ENCODE data around the gene SPINK4.
A peak's percentile ranks its signal among the peaks of the same experiment; 100 is the strongest.

Gene SPINK4

DNA sequence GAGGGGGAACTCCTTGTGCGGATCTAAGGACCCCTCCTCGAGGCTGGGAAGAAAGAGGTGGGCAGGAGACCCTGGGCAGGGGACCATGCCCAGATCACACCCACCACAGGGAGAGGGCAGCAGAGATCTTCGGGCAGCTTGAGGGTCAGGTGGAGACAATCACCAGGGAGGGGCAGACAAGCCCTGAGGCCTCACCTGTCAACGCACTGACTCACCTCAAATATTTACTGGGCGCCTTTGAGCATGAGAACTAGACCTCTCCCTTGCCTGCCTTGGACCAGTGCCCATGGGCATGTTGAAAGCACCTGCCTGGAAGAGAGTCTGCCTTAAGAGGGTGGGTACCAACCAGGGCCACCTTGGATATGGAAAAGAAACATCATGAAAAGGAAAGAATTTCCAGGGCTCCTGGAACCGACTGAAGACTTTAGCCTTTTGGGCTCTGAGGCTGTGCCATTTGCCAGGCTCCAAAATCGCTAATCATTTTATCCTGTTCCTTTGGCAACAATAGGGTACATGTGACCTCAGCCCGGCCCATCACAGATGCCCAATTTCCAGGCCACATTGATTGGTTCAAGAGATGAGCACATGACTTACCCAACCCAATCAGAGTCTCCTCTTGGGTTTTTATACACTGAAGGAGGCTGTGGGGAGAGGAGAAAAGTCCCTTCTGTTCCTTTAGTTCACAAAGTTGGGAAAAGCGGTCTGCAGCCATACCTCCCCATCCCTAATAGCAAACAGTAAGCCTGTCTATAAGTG, 10.4 kb upstream of the SPINK4 start:
- DNase-seq (ENCODE audit: low spot score) = no peak

DNA sequence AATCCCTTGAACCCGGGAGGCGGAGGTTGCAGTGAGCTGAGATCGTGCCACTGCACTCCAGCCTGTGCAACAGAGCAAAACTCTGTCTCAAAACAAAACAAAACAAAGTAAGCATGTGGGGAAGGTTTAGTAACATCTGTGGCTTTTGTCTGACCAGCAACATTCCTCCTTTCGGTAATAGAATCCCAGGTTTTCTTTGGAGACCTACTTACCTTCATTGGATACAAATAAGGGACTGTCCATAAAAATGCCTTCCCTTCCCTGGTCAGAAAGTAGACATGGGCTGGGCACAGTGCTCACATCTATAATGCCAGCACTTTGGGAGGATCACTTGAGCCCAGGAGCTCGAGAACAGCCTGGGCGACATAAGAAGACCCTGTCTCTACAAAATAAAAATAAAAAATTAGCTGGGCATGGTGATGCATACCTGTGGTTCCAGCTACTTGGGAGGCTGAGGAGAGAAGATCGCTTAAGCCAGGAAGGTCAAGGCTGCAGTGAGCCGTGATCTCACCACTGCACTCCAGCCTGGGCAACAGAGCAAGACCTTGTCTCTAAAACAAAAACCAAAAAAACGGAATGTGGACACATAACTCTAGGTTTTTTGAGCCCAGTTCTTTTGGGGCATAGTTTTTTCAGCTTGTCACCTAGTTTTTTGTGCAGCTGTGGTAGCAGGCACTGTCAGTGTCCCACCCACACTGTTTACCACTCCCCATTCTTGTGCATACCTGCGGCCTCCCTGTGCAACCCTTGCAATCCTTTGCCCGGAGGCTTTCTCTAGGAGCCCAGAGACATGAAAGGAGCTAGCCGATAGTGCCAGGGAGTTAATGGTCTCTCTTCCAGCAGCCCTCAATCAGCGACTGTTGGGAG, 9.0 kb upstream of the SPINK4 start:
- no peak for DNase-seq (ENCODE audit: low spot score)

DNA sequence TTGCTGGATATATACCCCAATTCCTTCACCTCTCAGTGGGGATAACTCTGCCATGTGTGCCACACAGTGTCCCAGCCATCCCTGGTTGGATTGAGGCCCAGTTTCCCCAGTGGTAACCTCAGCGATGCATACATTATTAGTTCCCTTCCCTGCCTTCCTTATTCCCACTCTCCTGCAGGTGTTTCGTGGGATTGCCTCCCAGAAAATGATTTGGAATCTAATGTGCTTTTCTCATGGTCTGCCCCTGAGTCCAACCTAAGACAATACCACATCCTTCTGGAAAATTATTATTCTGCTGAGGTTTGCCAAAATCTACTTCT, 8.4 kb upstream of the SPINK4 start:
- no peak for DNase-seq (ENCODE audit: low spot score)

DNA sequence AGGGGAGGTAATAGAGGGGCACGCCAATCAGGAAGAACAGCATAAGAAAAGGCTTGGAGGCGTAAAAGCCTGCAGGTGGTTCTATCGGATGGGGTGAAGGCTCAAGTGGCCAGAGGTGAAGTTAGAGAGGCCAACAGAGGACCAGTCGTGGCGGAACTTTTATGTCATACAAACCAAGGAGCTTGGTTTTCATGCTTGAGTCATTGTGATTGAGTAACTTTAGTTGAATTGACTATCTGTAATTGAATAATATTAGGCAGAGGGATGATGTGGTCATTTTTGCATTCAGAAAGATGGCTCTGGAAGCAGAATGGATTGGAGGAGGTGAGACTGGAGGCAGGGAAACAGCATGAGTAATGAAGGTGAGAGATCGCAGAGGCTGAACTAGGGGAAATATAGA, 7.2 kb upstream of the SPINK4 start:
- no peak for DNase-seq (ENCODE audit: low spot score)

DNA sequence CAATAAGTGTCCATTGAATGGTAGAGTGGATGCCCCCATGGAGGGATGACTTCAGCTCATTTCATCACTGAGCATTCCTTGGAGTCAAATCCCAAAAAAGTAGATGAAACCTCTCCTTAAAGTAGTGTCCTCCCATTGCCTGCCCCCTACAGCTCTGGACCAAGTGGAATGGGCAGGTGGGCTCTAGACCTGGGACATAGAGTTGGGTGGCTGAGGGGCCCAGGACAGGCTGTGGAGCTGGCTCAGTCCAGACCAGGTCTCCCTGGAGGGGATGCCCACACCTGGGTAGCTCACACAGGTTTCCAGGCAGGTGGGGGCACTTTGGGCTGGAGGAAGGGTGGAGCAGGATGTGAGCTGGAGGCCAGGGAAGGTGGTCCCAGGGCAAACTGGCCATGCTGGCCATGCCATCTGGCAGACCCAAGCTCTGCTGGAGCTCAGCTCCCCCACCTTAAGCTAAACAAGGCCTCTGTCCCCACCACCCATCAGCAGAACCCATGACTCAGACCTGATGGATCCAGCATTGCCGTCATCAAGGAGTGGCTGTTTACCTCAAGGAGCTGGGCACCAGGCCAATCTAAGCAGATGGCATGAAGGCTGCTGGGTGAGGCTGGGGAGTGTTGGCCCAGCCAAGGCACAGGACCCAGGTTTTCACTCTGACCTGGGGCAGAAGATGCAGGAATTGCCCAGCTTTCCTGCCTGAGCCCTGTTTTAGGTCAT, 6.2 kb upstream of the SPINK4 start:
- DNase-seq (ENCODE audit: low spot score) = peak; percentile 78

DNA sequence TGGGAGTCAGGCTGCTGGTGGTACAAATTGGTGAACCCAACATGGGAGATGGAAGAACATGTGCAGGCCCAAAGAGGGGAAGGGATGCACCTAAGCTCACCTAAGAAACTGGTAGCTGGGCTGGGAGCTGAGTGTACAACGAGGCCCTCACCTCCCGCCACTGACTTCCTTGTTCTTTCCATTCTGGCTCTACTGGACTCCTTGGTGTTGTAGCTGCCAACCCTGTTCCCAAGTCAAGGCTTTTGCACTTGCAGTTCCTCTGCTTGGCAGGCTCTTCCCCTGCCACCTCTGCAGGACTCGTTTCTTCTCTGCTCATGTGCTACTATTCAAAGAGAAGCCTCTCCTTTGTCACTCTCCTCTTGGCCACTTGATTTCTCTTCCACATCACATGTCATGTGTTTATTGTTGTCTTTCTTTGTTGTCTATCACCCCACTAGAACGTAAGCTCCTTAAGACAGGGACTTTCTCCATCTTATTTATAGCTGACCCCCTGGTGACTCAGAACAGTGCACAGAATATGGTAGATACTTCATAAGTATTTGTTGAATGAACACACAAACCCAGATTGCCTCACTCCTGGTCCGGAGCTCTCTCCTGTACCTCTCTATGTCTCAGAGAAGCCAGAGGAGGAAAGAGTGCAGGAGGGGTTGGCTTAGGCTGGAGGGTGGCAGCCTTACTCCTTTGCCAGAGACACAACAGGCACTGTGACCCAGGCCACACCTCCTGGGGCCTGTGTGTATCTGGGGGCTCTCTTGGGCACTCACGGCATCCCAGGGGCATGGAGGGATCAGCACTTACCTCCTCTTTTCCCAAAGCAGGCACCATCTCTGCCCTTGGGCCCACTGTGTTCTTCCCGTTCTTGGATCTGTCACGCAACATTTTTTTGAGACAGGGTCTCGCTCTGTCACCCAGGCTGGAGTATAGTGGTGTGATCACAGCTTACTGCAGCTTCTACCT, 5.2 kb upstream of the SPINK4 start:
- no peak for DNase-seq (ENCODE audit: low spot score)

DNA sequence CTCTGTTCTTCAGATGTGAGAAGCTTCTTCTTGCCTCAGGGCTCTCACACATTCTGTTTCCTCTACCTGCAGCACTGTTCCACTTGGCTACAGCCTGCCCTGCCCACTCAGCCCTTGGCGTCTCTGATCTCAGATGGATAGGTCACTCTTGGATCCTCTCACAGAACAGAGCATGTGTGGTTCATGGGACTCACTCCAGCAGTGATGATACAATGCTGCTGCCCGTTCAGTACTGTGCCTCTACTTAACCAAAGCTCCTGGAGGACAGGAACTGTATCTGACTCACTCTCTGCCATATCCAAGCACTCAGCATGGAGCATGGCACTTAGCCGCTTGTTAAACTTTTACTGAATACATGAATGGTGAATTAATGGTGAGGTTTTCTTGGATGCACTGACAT, 3.4 kb upstream of the SPINK4 start:
- DNase-seq (ENCODE audit: low spot score) = no peak

DNA sequence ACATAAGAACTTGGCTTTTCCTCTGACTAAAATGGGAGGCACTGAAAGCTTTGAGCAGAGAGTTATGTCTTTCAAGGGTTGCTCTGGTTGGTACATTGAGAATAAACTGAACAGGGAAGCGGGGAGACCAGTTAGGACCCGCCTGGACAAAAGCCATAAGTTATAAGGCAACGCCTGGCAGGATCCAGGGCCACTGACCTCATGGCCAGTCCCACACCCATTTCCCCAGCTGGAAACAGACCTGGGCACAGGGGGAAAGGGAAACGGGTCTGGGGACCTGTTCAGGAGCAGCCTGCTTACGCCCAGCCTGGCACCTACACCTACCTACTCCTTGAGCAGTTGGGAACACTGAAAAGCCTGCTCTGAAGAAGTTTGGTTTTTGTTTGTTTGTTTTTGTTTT, 1.3 kb downstream of the SPINK4 start:
- no peak for DNase-seq (ENCODE audit: low spot score)

DNA sequence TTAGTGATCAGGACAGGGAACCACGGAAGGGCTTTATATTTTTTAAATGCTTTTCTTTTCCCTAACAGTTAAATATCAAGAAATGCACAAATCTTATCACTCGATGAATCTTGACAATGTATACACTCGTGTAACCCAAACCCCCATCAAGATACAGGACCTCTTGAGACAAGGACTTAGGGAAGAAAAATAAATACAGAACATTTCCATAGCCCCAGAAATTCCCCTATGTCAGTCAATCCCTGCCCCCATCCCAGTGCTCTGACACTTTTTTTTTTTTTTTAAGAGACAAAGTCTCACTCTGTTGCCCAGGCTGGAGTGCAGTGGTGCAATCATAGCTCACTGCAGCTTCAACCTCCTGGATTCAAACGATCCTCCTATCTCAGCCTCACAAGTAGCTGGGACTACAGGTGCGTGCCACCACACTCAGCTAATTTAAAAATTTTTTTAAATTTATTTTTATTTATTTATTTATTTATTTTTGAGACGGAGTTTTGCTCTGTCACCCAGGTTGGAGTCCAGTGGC, 2.7 kb downstream of the SPINK4 start:
- DNase-seq (ENCODE audit: low spot score) = no peak

DNA sequence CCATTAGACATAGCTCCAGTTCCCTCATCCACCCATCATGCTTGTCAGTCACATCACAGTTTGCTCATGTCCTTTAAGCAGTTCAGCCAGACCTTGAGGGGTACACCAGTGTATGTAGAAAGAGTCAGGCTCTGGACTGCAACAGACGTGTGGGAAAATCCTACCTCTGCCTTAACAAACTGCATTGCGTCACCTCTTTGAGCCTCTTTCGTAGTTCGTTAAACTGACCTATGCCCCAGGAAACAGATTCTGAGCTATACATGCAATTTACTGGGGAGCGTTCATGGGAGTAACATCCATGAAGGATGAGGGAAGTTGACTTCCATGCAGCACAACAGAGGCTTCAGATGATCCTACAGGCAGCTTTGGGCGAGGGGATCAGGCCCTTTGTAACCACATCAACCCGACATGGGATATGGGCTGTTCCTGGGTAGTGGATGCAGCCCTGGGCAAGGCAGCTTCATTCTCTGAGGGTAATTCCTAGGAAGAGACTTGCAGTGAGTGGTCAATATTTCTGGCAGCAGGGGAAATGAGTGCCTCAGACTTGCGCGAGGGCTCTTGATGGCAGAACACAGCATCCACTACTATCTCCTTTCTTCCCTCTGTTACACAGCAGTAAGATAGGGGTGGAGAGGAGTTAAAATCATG, 4.3 kb downstream of the SPINK4 start:
- no peak for DNase-seq (ENCODE audit: low spot score)

DNA sequence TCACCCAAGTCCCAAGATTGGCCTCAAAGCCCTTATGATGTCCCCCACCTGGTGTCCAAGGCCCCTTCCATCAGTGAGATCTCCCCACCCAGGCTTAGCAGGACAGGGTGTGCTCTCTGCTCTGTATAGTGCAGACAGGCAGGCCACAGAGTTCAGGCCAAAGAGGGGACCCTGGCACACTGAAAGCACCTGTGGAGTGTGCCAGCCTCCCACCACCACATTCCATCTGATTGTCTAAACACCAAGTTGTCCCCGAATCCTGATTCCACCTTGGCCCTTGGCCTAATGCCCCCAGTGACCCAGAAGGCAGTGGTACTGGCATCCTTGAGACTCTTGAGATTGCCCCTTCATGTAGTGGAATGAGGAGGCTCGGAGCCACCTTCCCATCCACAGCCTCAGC, 5.4 kb downstream of the SPINK4 start:
- no peak for DNase-seq (ENCODE audit: low spot score)

DNA sequence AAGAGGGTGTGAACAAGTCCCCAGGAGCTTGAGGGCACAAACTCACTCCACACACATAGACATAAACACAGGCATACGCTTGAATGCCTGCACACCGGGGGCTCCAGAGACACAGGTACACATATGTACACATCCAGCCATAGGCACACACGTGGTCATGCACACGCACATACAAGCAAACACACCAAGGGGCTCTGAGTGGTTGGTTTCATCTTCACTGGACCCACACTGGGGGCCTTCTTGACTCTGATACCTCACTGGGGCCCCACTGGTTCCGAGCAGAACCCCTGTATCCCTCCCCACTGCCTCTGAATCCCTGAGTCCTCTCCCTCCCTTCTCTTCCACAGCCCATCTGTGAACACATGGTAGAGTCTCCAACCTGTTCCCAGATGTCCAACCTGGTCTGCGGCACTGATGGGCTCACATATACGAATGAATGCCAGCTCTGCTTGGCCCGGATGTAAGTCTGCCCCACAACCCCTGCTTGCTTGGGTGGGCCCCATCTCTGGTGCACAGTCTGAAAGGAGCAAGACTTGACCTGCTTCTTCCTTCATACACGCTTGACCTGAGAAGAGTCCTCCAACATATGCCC, 6.4 kb downstream of the SPINK4 start:
- no peak for DNase-seq (ENCODE audit: low spot score)

DNA sequence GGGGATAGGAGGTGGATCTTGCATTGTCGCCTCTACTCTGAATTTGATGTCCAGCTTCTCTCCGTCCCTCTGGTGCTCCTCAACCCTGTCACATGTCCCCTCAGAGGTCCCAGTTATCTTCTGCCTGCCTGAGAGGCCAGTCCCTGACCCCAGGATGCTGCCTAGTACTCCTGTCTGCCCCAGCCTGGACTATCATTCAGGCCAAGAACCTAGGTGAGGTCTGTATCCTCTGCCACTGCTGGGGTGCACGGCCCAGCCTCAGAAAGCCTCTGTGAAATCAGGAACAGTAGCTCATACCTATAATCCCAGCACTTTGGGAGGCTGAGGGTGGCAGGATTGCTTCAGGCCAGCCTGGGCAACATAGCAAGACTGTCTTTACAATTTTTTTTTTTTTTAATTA, 8.6 kb downstream of the SPINK4 start:
- DNase-seq (ENCODE audit: low spot score) = no peak

DNA sequence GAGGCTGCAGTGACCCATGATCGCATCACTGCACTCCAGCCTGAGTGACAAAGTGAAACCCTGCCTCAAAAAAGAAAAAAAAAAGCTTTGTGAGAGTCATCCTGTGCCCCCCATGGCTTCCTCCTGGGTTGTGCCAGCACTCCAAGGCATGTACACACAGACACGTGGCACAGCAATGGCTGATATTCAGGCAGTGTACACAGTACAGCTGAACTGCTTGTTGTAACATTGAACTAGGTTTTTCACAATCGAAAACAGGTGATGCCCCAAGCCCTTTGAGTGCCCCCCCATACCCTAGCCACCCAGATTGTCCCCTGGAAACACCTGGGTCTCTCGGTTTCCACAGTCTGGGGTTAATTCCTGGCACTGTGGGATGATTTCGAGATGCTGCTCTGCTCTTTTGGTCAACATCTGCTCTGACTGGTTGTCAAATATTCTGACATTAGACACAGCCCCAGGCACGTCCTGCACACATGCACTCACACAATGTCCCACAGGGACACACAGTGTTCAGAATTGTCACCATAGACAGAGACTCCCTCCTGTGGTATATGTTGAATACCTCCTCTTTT, 9.2 kb downstream of the SPINK4 start:
- DNase-seq (ENCODE audit: low spot score) = no peak

DNA sequence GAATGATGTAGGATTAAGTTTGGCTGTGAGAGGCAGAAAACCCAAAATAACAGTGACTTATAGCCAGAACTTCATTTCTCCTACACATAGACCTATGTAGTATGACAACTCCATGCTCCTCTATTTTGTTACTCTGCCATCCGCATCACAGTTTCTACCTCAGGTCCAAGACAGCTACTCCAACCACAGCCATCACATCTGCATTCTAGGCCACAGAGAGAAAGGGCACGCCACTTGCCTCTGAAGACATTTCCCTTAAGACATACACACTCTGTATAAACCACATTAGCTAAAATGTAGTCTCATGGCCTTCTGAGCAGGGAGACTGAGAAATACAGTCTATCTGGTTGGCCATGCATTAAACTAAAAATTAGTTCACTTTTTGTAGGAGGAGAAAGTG, 10.0 kb downstream of the SPINK4 start:
- DNase-seq (ENCODE audit: low spot score) = no peak

DNA sequence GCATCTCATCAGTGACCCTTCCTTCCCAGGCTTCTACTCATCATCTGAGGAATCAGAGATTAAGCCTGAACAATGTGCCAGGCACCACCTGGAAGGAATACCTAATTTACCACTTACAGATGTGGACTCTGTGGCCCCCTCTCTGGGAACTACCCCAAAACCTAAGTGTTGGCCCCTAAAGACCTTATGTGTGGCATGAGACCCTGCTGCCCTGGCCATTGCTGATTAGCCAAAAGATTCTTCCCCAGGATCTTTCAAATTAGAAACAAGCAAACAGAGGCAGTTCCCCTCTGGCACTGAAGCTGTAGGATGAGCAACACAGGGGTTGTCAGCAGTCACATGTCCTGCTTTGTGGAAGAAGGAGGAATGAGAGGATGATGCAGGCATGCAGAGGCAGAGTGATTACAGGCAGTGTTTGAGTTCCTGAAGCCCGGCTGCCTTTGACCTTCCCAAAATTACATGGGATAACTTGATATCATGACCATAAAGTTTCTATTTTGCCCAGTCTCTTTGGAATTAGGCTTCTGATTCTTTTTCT, 10.6 kb downstream of the SPINK4 start:
- peak; percentile 50 for DNase-seq (ENCODE audit: low spot score)

DNA sequence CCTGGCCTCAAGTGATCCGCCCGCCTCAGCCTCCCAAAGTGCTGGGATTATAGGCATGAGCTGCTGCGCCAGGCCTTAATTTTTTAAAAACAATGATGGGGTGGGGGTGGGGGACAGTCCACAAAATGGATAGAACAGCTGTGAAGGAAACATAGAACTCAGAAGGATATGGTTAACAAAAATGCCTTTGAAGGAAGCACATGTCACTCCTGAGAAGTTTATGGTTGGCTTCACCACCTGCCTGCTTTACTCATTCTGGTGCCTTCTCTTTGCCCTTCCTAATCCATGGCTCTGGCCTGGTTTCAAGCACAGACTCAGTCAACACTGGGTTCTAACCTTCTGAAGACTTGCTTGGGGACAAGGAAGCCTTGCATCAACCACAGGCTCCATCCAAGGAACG, 14.2 kb downstream of the SPINK4 start:
- no peak for DNase-seq (ENCODE audit: low spot score)

DNA sequence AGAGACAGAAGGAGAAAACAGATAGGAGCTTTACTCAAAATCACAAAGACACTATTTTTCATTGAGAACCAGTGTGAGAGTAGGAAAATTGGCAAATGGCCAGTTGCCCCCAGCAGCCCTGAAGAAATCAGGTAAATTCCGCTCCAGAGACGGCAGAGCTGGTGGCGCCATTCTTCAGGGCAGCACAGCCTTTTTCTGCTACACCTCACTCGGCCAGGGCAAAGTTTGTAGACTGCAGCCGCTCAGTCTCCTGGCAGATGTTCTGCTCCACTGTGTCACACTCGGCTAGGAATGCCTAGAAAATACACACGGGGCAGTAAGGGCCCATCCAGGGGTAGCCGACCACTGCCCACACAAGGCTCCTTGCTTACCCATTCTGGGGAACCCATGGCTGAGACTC, 15.0 kb downstream of the SPINK4 start:
- DNase-seq (ENCODE audit: low spot score) = no peak

DNA sequence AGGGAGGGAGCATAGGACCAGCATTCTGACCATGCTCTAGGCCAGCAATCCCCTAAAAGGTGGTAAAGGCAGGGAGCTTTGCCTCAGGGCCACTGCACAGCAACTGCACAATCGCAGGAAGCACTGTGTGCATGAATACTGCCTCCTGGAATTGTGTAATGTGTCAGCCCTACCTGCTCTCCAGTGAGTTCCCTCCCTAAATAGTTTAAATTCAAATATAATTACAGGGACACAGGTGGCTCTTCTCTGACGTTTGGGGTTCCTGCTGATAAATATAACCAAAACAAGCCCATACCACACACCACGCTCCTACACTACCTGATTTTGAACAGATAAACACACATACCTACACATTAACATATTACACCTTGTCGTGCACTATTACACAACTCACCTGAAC, 15.5 kb downstream of the SPINK4 start:
- DNase-seq (ENCODE audit: low spot score) = no peak

DNA sequence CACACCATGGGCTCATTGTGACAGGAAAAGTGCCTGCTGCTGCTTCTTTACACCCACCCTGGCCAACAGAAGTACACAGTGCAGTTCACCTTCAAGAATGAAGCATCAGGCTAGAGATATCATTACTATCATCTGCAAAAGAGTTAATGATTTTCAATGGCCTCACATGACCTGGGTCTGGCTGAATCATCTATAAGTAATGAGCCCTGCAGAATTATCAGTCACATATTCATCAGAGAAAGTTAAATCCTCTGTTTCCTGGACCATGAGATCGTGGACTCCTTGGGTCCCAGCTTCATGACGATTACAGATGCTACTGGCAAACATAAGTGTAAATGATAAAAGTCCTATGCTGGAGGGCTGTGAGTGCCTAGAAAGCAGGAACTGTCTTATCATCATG, 16.3 kb downstream of the SPINK4 start:
- DNase-seq (ENCODE audit: low spot score) = no peak
